H1 (cell line): ENCODE data around the gene ADGRG1. TPM values are rescaled to one million over a fixed set of nuclear protein-coding genes. Genes with fewer than 3 reads are reported as not detected.
A peak's percentile ranks its signal among the peaks of the same experiment; 100 is the strongest.

ENCODE experiments used
- BCL11A ChIP-seq, 2 experiments: IDR thresholded peaks; one replicate each; pipeline ENCODE4 v1.6.1; 2011; ENCODE audit warnings: low read depth in 2 of 2, low read length in 2 of 2, mild to moderate bottlenecking in 2 of 2
- SIN3A ChIP-seq, 2 experiments: IDR thresholded peaks in 1 of 2; conservative IDR thresholded peaks in 1 of 2; 2 replicates each; pipeline ENCODE4 v1.6.1; 2011 to 2012; ENCODE audit warnings: low read length in 2 of 2, improper control_type of control experiment in 1 of 2, low read depth in 1 of 2, mild to moderate bottlenecking in 1 of 2
- SRF ChIP-seq: IDR thresholded peaks from 2 replicates; pipeline ENCODE4 v1.6.1; 2011; ENCODE audit warnings: mild to moderate bottlenecking, low read depth, low read length, moderate library complexity
- polyA plus RNA-seq, 7 experiments: library from polyadenylated mRNA; depleted of rRNA in 3 of 7; stranded (reverse) in 5 of 7; unstranded in 2 of 7; fragments of >200 nt in 5 of 7; fragments of 200-250 nt in 2 of 7; gene quantifications; 1 replicate in 5 of 7; 2 replicates in 1 of 7; 4 replicates in 1 of 7; pipeline versions ENCODE4 v1.2.1 to v1.2.3, GENCODE V29; 2011 to 2013; ENCODE audit warnings: missing spikeins in 2 of 7, mixed read lengths in 2 of 7
- total RNA-seq: library from RNA; stranded (reverse); fragmentation: NEBNext Ultra II Directional; extraction: Animal tissue kit (Norgen Biotek cat#: 25700); gene quantifications from 2 replicates; pipeline ENCODE4 v1.2.1, GENCODE V29; 2021

ADGRG1 gene
- total and polyA plus RNA-seq, 2 of the 8 experiments (the other 6 are each of a cell fraction or from before 2014, with no cell fraction given) = 1.3 to 2.6 TPM

DNA sequence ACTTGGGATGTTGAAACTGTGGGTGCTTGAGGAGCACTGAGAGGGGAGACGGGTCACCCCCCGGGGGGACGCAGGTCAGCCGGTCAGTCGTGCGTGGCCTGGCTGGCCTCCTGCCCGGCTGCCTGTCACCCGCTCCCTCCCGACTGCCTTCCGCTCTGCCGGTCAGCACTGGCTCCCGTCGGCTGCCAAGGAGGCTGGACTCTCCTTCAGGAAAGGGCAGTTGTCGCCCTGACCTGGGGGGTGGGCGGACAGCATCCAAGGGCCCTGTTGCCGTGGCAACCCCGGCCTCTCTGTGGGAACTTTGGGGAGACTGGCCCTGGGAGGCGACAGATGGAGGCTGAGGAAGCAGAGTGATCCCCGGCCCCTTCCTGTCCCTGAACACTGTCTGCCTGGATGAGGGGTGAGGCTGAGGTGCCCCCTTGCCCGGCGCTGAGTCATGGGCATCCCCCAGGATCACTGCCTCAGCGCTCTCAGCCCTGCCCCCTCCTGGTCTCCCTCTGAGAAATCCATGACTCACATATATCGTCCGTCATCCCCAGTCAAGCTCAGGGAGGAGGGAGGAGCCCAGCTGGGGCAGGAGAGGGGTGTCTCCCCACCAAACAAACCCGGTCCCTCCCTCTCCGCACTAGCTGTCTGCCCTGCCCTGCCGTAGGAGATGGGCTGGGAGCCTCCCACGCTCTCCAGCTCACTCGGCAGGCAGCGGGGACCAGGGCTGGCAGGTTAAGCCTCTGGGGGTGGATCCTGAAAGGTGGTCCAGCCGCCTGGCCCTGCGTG lies at the start of gene ADGRG1 (continued):
- TF ChIP-seq BCL11A (IDR thresholded peaks at IDR 0.05; ENCODE audit: low read depth in 2 of 2, low read length in 2 of 2) (no peak), SRF (no peak), SIN3A (conservative IDR thresholded peaks at IDR 0.05 in 1 of 2, IDR thresholded peaks at IDR 0.05 in 1 of 2; ENCODE audit: low read depth in 1 of 2, low read length in 2 of 2) (0 out of 4 replicates have a peak, but pooled peaks of 1 of the 2 experiments have one; percentile 29)
